ENCODE measurements around the gene SYNDIG1. TPM values are rescaled to one million over a fixed set of nuclear protein-coding genes. Genes with fewer than 3 reads are reported as not detected.

Gene SYNDIG1
- total RNA-seq, 4 donors from 2014 or later, result 0.20 to 1.3 (median 0.66) TPM; not detected in 1

DNA sequence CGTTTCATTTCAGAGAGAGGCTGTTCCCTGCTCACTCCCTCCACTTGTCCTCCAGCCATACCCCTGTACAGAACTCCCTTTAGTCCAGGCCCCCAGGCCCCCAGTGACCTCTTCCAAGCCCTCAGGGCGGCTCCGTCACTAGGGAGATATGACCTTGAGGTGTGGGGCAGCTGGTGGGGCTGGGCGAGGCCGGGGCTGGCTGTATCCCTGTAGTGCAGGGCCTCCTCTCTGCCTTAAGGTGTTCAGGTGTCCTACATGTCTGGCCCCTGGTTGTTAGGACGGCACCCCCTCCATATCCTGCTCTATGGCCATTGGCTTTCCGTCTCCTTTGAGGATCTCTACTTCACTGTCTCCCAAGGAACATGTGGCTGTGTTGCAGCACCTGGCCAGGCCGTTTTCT lies 17.4 kb upstream of the SYNDIG1 start:
- no peaks in the 10 kb centered on the region for H3K36me3 ChIP-seq
- DNase-seq (no peak), ATAC-seq (no peak)
- H3K27ac ChIP-seq, result no peak overlapping the region
- H3K9me3 ChIP-seq, result no peaks in the 10 kb centered on the region
- intact Hi-C loops (cut with DNase I; ENCODE audit: low total_unique reads), result no loop called here
- TF ChIP-seq POLR2A (IDR thresholded peaks at IDR 0.05), result no peak
- TF ChIP-seq, protein P1, sequence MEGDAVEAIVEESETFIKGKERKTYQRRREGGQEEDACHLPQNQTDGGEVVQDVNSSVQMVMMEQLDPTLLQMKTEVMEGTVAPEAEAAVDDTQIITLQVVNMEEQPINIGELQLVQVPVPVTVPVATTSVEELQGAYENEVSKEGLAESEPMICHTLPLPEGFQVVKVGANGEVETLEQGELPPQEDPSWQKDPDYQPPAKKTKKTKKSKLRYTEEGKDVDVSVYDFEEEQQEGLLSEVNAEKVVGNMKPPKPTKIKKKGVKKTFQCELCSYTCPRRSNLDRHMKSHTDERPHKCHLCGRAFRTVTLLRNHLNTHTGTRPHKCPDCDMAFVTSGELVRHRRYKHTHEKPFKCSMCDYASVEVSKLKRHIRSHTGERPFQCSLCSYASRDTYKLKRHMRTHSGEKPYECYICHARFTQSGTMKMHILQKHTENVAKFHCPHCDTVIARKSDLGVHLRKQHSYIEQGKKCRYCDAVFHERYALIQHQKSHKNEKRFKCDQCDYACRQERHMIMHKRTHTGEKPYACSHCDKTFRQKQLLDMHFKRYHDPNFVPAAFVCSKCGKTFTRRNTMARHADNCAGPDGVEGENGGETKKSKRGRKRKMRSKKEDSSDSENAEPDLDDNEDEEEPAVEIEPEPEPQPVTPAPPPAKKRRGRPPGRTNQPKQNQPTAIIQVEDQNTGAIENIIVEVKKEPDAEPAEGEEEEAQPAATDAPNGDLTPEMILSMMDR (IDR thresholded peaks at IDR 0.05 in 4 of 5, conservative IDR thresholded peaks at IDR 0.05 in 1 of 5), result no peak
- H3K27me3 ChIP-seq, result peaks cover 0 to 6% (median 0%) of the 10 kb centered on the region in 3 donors
- no peaks in the 10 kb centered on the region for H3K4me1 ChIP-seq
- H3K4me3 ChIP-seq, result no peak overlapping the region
- in situ Hi-C loops (cut with MboI; ENCODE audit: low sequenced_read_pairs in 4 of 4), result loop anchor here in 1 of 4 donors (25.0 kb wide), 1 partner anchor 290 kb away; no protein-coding TSS in a partner anchor

DNA sequence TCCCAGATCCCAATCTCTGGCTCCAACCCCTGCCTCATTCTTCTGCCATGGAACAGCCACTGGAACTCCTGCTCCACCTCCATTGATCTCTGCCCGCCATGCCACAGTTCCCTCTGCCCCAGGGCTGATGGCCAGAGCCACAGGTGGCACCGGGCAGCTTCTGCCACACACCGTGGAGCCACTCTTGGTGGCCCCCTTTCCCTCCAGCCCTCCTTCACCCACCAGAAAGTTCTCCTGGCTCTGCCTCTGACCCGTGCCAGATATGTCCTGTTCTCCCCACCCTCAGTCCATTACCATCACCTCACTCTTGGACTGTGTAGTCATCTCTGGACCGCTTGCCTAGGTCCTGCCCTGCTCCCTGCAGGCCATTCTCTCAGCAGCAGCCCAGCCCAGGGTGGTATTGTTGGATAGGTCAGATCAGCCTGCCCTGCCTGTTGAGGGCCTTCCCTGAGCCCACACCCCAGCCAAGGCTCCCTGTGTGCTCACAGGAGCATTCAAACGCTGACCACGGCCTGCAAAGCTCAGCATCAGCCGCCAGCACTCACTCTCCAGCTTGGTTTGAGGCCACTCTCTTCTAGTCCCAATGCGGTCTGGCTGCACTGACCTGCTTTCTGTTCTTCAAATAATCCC lies 16.8 kb upstream of the SYNDIG1 start:
- TF ChIP-seq, protein P1 (IDR thresholded peaks at IDR 0.05 in 4 of 5, conservative IDR thresholded peaks at IDR 0.05 in 1 of 5), result no peak
- TF ChIP-seq POLR2A (IDR thresholded peaks at IDR 0.05), result no peak
- Histone ChIP-seq H3K27me3 (peaks cover 0 to 6% (median 0%) of the 10 kb centered on the region in 3 donors), H3K36me3 (no peaks in the 10 kb centered on the region), H3K27ac (no peak overlapping the region), H3K4me1 (no peaks in the 10 kb centered on the region), H3K9me3 (no peaks in the 10 kb centered on the region), H3K4me3 (no peak overlapping the region)
- in situ Hi-C loops (cut with MboI; ENCODE audit: low sequenced_read_pairs in 4 of 4), result loop anchor here in 1 of 4 donors (25.0 kb wide), 1 partner anchor 290 kb away; no protein-coding TSS in a partner anchor
- ATAC-seq (no peak), DNase-seq (no peak)
- intact Hi-C loops (cut with DNase I; ENCODE audit: low total_unique reads), result no loop called here

DNA sequence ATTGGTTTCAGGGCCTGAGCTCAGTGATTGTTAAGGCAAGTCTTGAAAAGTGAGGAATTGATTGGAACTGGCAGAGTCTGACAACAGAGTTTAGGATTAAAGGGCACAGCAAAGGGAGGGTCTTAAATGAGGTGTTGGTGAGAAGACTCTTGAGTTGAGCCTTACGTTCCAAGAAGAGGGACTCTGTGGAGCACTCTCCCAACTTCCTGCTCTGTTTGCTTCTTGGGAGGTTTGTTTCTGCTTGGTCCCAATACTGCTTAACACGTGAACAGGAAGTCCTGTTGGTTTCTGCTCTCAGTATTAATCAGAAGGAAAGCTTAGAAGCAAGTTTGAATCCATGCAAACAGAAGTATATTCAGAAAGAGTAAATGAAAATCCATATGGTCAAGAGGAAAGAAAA lies 15.6 kb upstream of the SYNDIG1 start:
- no peak overlapping the region for H3K4me3 ChIP-seq
- no peaks in the 10 kb centered on the region for H3K9me3 ChIP-seq
- DNase-seq (no peak), ATAC-seq (no peak)
- no peaks in the 10 kb centered on the region for H3K36me3 ChIP-seq
- in situ Hi-C loops (cut with MboI; ENCODE audit: low sequenced_read_pairs in 4 of 4), result loop anchor here in 1 of 4 donors (25.0 kb wide), 1 partner anchor 292 kb away; no protein-coding TSS in a partner anchor
- no peak for TF ChIP-seq POLR2A (IDR thresholded peaks at IDR 0.05)
- TF ChIP-seq, protein P1 (IDR thresholded peaks at IDR 0.05 in 4 of 5, conservative IDR thresholded peaks at IDR 0.05 in 1 of 5), result no peak
- no peaks in the 10 kb centered on the region for H3K4me1 ChIP-seq
- no peak overlapping the region for H3K27ac ChIP-seq
- H3K27me3 ChIP-seq, result peaks cover 0 to 6% (median 0%) of the 10 kb centered on the region in 3 donors
- intact Hi-C loops (cut with DNase I; ENCODE audit: low total_unique reads), result no loop called here

DNA sequence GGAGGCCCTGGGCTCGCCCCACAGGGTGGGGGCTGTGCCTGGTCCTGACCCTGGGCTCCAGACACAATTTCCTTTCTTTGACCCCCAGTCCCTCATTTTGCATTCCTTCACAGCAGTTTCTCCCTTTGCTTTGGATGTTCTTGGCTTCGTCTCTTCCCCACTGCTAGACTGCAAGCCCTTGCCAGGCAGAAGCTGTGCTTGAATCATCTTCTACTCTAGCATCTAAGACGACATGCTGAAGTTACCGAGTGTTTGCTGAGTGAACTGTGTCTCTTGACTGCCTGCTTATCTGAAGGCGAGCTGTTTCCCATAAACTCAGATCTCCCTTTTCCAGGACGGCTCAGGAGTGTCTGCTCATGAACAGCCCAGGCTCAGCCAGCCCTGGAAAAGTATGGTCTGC lies 14.3 kb upstream of the SYNDIG1 start:
- no peak for TF ChIP-seq POLR2A (IDR thresholded peaks at IDR 0.05)
- TF ChIP-seq, protein P1 (IDR thresholded peaks at IDR 0.05 in 4 of 5, conservative IDR thresholded peaks at IDR 0.05 in 1 of 5), result no peak
- no peaks in the 10 kb centered on the region for H3K36me3 ChIP-seq
- no peak overlapping the region for H3K27ac ChIP-seq
- intact Hi-C loops (cut with DNase I; ENCODE audit: low total_unique reads), result no loop called here
- H3K4me1 ChIP-seq, result no peaks in the 10 kb centered on the region
- peaks cover 0 to 6% (median 0%) of the 10 kb centered on the region in 3 donors for H3K27me3 ChIP-seq
- H3K9me3 ChIP-seq, result no peaks in the 10 kb centered on the region
- ATAC-seq (no peak), DNase-seq (no peak)
- in situ Hi-C loops (cut with MboI; ENCODE audit: low sequenced_read_pairs in 4 of 4), result loop anchor here in 1 of 4 donors (25.0 kb wide), 1 partner anchor 293 kb away; no protein-coding TSS in a partner anchor
- no peak overlapping the region for H3K4me3 ChIP-seq

Data from gastrocnemius medialis (tissue), 4 donors.